Keratinocyte (primary cell): ENCODE measurements around the gene ZIC4.

ENCODE experiments used
- CTCF ChIP-seq, 3 experiments: IDR thresholded peaks in 1 of 3; conservative IDR thresholded peaks in 1 of 3; optimal IDR thresholded peaks in 1 of 3; 2 replicates in 2 of 3; 3 replicates in 1 of 3; pipeline versions ENCODE3 to v1.5.1; 2011; ENCODE audit warnings: low read length in 3 of 3, mild to moderate bottlenecking in 3 of 3, moderate library complexity in 2 of 3, control low read depth in 1 of 3, inconsistent platforms in 1 of 3; ENCODE audit not compliant: insufficient read depth in 2 of 3; ENCODE audit errors: extremely low read depth in 1 of 3
- EZH2 ChIP-seq: IDR thresholded peaks from one replicate; pipeline ENCODE4 v1.6.1; 2012; ENCODE audit warnings: inconsistent platforms, mild to moderate bottlenecking, low read length, moderate library complexity

GRCh38 chr3:147388700-147389580, 17.4 kb downstream of the ZIC4 start:
- TF ChIP-seq EZH2: peak; percentile 6
- no peak for TF ChIP-seq CTCF (optimal IDR thresholded peaks at IDR 0.05 in 1 of 3, IDR thresholded peaks at IDR 0.05 in 1 of 3, conservative IDR thresholded peaks at IDR 0.05 in 1 of 3; ENCODE audit: extremely low read depth in 1 of 3, insufficient read depth in 2 of 3, low read length in 3 of 3)
